ENCODE data around the gene ID2.

DNA sequence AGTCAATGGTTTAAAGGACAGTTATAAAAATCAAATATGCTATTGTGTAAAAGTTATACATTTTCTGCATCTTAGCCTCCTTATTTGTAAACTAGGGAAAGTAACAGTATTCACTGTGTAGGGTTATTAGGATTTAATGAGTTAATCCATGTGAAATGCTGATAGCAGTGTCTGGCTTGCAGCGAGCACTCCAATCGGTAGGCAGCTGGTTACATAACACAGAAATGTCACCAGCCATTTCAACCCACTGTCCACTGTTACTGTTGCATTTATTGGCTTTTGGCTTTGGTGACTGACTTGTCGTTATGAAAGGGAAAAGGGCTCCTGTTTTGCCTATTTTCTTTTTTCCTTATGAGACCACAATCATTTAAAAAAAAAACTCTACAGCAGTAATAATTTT, 38.9 kb downstream of the ID2 start:
- TF ChIP-seq, protein P1, sequence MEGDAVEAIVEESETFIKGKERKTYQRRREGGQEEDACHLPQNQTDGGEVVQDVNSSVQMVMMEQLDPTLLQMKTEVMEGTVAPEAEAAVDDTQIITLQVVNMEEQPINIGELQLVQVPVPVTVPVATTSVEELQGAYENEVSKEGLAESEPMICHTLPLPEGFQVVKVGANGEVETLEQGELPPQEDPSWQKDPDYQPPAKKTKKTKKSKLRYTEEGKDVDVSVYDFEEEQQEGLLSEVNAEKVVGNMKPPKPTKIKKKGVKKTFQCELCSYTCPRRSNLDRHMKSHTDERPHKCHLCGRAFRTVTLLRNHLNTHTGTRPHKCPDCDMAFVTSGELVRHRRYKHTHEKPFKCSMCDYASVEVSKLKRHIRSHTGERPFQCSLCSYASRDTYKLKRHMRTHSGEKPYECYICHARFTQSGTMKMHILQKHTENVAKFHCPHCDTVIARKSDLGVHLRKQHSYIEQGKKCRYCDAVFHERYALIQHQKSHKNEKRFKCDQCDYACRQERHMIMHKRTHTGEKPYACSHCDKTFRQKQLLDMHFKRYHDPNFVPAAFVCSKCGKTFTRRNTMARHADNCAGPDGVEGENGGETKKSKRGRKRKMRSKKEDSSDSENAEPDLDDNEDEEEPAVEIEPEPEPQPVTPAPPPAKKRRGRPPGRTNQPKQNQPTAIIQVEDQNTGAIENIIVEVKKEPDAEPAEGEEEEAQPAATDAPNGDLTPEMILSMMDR (IDR thresholded peaks at IDR 0.05): no peak
- TF ChIP-seq POLR2AphosphoS5 (IDR thresholded peaks at IDR 0.05): no peak
